B cell (primary cell): ENCODE data around the gene PTCD2.

Experiments
- EZH2 ChIP-seq: IDR thresholded peaks from 2 replicates; pipeline ENCODE4 v1.6.1; 2012; ENCODE audit warnings: borderline replicate concordance, low read depth, mild to moderate bottlenecking, moderate library complexity, low read length; ENCODE audit not compliant: insufficient read depth, poor library complexity, severe bottlenecking
- TF ChIP-seq, protein P1 (sequence below): fragments of 200-600 bp; IDR thresholded peaks from one replicate; pipeline ENCODE4 v1.8.0; 2022; ENCODE audit warnings: antibody characterized with exemption, mild to moderate bottlenecking

DNA sequence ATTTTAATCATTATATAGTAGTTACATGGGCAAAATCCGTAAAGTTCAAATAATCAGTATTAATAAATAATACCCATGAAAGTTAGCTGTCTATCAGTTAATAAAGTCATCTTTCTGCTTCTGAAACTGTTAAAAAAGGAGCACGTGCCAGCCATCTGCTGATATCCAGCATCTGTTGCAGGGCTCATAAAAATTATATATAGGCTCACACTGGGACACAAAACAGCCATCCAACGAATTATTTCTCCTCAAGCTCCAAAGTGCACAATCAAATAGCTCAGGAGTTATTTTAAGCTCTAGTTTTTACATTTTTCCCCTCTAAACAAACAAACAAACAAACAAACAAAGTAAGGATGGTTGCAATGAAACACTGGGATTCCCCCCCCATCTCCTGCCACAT lies 48.5 kb upstream of the PTCD2 start:
- TF ChIP-seq, protein P1, sequence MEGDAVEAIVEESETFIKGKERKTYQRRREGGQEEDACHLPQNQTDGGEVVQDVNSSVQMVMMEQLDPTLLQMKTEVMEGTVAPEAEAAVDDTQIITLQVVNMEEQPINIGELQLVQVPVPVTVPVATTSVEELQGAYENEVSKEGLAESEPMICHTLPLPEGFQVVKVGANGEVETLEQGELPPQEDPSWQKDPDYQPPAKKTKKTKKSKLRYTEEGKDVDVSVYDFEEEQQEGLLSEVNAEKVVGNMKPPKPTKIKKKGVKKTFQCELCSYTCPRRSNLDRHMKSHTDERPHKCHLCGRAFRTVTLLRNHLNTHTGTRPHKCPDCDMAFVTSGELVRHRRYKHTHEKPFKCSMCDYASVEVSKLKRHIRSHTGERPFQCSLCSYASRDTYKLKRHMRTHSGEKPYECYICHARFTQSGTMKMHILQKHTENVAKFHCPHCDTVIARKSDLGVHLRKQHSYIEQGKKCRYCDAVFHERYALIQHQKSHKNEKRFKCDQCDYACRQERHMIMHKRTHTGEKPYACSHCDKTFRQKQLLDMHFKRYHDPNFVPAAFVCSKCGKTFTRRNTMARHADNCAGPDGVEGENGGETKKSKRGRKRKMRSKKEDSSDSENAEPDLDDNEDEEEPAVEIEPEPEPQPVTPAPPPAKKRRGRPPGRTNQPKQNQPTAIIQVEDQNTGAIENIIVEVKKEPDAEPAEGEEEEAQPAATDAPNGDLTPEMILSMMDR, result no peak
- TF ChIP-seq EZH2, result no peak
